ENCODE measurements around the gene OPRM1.

Gene OPRM1

GRCh38 chr6:154295733-154296132, 256.7 kb downstream of the OPRM1 start:
- Histone ChIP-seq H3K79me2 (no peaks in the 10 kb centered on the region), H3K27me3 (ENCODE audit: control insufficient read depth, insufficient read depth, low read length) (no peaks in the 10 kb centered on the region), H3K9ac (no peak overlapping the region), H3K27ac (no peak overlapping the region), H3K4me3 (ENCODE audit: low read depth, low read length) (no peak overlapping the region), H3K4me2 (ENCODE audit: low read length) (no peak overlapping the region), H3K36me3 (ENCODE audit: control insufficient read depth, insufficient read depth, low read length) (no peaks in the 10 kb centered on the region), H3K9me3 (ENCODE audit: control insufficient read depth, low read length) (no peaks in the 10 kb centered on the region), H3K4me1 (no peaks in the 10 kb centered on the region), H2AFZ (no peak overlapping the region)
- TF ChIP-seq CTCF (IDR thresholded peaks at IDR 0.05): no peak
